Lung (tissue), 13 donors: ENCODE measurements around the gene DESI1. TPM values are rescaled to one million over a fixed set of nuclear protein-coding genes. Genes with fewer than 3 reads are reported as not detected.

Experiments used
- ATAC-seq: fragments of 200-7000 bp; cut with Tn5 transposase; one replicate; pipeline ENCODE4 v1.9.1; 2020; ENCODE audit warnings: moderate number of reproducible peaks; ENCODE audit not compliant: insufficient read depth, low FRiP score
- DNase-seq, 3 donors: peaks; one replicate each; pipeline ENCODE4 v3.0.0-alpha.2; 2013 to 2017
- H3K27ac ChIP-seq, 2 donors: one replicate each; pipeline ENCODE4 v1.5.1; 2013; ENCODE audit warnings: mild to moderate bottlenecking in 2 of 2, moderate library complexity in 2 of 2, control low read depth in 1 of 2, inconsistent platforms in 1 of 2, low read depth in 1 of 2, low read length in 1 of 2
- H3K27me3 ChIP-seq, 3 donors: one replicate each; pipeline ENCODE4 v1.5.1; 2013; ENCODE audit warnings: low read length in 2 of 3; ENCODE audit not compliant: control insufficient read depth in 3 of 3, insufficient read depth in 3 of 3
- H3K36me3 ChIP-seq, 4 donors: one replicate each; pipeline ENCODE4 v1.5.1; 2013; ENCODE audit warnings: low read length in 4 of 4, mild to moderate bottlenecking in 1 of 4, moderate library complexity in 1 of 4; ENCODE audit not compliant: control insufficient read depth in 4 of 4, insufficient read depth in 4 of 4
- H3K4me1 ChIP-seq, 5 donors: one replicate each; pipeline ENCODE4 v1.5.1; 2013; ENCODE audit warnings: low read length in 5 of 5, mild to moderate bottlenecking in 2 of 5, moderate library complexity in 1 of 5; ENCODE audit not compliant: control insufficient read depth in 5 of 5, insufficient read depth in 5 of 5
- H3K4me3 ChIP-seq: one replicate; pipeline ENCODE4 v1.5.1; 2013; ENCODE audit warnings: mild to moderate bottlenecking, control low read depth, moderate library complexity
- H3K9ac ChIP-seq, 2 donors: one replicate each; pipeline ENCODE4 v1.5.1; 2013; ENCODE audit warnings: low read length in 2 of 2, control low read depth in 1 of 2; ENCODE audit not compliant: insufficient read depth in 1 of 2
- H3K9me3 ChIP-seq, 4 donors: one replicate each; pipeline ENCODE4 v1.5.1; 2013; ENCODE audit warnings: low read length in 3 of 4, mild to moderate bottlenecking in 1 of 4, moderate library complexity in 1 of 4; ENCODE audit not compliant: control insufficient read depth in 4 of 4, insufficient read depth in 3 of 4
- WGBS, 2 donors: extraction: QIAGEN DNeasy Blood & Tissue Kit; methylation state at CpG; one replicate each; pipeline ENCODE4 v1.1.7; 2013; 5-methylcytosine and 5-hydroxymethylcytosine counted together
- polyA plus RNA-seq, 2 donors: library from polyadenylated mRNA; stranded (reverse); fragments of 200-250 nt; gene quantifications; one replicate each; pipeline ENCODE4 v1.2.1, GENCODE V29; 2013
- small RNA-seq: library from RNA; depleted of rRNA; stranded (forward); fragments of <200 nt; gene quantifications from one replicate; pipeline ENCODE3, GENCODE V24; 2014; ENCODE audit warnings: low replicate concordance
- total RNA-seq, 2 donors: library from RNA; depleted of rRNA in 1 of 2; stranded (reverse); fragments of >200 nt in 1 of 2; gene quantifications; one replicate each; pipeline ENCODE4 v1.2.1, GENCODE V29; 2014 to 2021
- TF ChIP-seq, protein P1 (sequence below): IDR thresholded peaks from 2 replicates; pipeline ENCODE4 v1.5.1; 2012; ENCODE audit warnings: mild to moderate bottlenecking; ENCODE audit errors: control extremely low read depth, extremely low read depth
- donor health status: control.
- donor health status: control.
- donor health status: Bipolar disorder and iron deficiency.
- donor health status: healthy.
- donor health status: DM: yes; HTN: yes; CAD: no.

The DESI1 gene
- total and polyA plus RNA-seq, 4 donors, result 13.6 to 42.7 (median 30.6) TPM

DNA sequence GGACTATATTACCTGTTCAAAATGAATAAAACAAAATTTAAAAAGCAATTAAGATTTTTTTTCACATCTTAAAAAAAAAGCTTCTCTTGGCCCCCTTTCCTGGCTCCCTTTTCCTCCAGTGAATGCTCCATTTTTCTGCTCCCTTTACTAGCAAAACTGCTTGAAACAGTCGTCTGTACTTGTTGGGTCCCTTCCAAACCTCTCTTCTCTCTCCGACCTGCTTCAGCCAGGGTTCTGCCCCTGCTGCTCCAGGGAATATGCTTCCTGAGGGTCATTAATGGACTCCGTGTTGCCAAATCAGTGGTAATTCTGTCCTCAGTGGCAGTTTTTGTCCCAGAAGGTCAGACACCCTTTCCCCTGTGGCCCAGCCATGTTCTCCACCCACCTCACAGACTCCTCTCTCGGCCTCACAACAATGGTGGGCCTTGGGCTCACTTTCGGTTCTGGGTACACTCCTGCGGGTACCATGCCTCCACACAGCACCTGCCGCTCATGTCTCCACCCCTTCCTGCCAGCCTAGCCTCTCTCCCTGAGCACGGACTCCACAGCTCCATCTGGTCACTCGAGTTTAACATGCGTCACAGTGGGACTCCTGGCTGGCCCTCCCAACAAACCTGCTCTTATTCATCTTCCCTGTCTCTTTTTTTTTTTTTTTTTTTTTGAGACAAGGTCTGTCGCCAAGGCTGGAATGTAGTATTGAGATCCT is 68.8 kb downstream of the DESI1 start:
- Histone ChIP-seq H3K9ac (no peak overlapping the region), H3K27me3 (no peaks in the 10 kb centered on the region), H3K36me3 (no peaks in the 10 kb centered on the region), H3K4me3 (no peak overlapping the region), H3K9me3 (no peaks in the 10 kb centered on the region), H3K27ac (no peak overlapping the region), H3K4me1 (peaks cover 0 to 27% (median 6%) of the 10 kb centered on the region in 5 donors)
- ATAC-seq (no peak), DNase-seq (peak in 1 of 3 donors; percentile 43)
- WGBS, 2 donors, result 63 to 81% methylated on average over 10 to 11 of the region's 11 CpGs
- TF ChIP-seq, protein P1, sequence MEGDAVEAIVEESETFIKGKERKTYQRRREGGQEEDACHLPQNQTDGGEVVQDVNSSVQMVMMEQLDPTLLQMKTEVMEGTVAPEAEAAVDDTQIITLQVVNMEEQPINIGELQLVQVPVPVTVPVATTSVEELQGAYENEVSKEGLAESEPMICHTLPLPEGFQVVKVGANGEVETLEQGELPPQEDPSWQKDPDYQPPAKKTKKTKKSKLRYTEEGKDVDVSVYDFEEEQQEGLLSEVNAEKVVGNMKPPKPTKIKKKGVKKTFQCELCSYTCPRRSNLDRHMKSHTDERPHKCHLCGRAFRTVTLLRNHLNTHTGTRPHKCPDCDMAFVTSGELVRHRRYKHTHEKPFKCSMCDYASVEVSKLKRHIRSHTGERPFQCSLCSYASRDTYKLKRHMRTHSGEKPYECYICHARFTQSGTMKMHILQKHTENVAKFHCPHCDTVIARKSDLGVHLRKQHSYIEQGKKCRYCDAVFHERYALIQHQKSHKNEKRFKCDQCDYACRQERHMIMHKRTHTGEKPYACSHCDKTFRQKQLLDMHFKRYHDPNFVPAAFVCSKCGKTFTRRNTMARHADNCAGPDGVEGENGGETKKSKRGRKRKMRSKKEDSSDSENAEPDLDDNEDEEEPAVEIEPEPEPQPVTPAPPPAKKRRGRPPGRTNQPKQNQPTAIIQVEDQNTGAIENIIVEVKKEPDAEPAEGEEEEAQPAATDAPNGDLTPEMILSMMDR, result no peak

DNA sequence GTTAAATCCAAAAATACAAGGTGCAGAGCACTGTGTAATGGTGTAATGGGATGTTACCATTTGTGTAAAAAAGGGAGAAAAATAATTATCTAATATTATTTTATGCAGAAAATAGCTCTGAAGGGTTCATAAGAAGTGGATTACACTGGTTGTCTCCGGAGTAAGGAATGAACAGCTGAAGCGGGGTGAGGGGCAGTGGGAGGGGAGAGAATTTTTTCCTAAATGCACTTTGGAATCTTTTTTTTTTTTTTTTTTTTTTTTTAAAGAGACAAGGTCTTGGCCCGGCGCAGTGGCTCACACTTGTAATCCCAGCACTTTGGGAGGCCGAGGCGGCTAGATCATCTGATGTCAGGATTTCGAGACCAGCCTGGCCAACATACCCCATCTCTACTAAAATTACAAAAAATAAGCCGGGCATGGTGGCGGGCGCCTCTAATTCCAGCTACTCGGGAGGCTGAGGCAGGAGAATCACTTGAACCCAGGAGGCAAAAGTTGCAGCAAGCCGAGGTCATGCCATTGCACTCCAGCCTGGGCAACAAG is 69.8 kb downstream of the DESI1 start:
- 83 to 88% methylated on average over 12 of the region's 12 CpGs for WGBS, 2 donors
- TF ChIP-seq, protein P1, result no peak
- H3K27me3 ChIP-seq, result no peaks in the 10 kb centered on the region
- no peaks in the 10 kb centered on the region for H3K9me3 ChIP-seq
- H3K27ac ChIP-seq, result no peak overlapping the region
- H3K36me3 ChIP-seq, result no peaks in the 10 kb centered on the region
- peaks cover 0 to 17% (median 6%) of the 10 kb centered on the region in 5 donors for H3K4me1 ChIP-seq
- H3K4me3 ChIP-seq, result no peak overlapping the region
- ATAC-seq (no peak), DNase-seq (peak; percentile 61 to 84 (median 79))
- H3K9ac ChIP-seq, result no peak overlapping the region

DNA sequence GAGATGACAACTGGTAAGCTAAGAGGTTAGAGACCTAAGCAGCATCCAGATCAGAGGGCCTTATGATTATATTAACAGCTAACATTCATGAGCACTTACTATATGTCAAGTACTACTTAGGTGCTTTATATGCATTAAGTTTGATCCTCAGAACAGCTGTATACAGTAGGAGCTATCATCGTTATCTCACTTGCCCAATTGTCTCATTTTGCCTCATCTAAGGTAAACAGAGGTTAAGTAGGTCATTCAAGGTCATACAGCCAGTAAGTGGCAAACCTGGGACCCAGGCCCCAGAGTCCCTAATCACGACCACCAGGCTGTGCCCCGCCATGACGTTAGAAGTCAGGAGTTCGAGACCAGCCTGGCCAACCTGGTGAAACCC is 72.0 kb downstream of the DESI1 start:
- no peak for DNase-seq
- 90 to 92% methylated on average over 5 of the region's 5 CpGs for WGBS, 2 donors
- Histone ChIP-seq H3K27me3 (no peaks in the 10 kb centered on the region), H3K27ac (no peak overlapping the region), H3K9me3 (no peaks in the 10 kb centered on the region), H3K4me1 (peaks cover 0 to 12% (median 4%) of the 10 kb centered on the region in 5 donors), H3K4me3 (no peak overlapping the region), H3K9ac (no peak overlapping the region), H3K36me3 (no peaks in the 10 kb centered on the region)
- TF ChIP-seq, protein P1, result no peak
- no peak for ATAC-seq

Small RNA genes within 50 kb of the gene (small RNA-seq; reads per million reads assigned to genes)
- not detected for gene RF00019

Other genes starting within 250 kb of the DESI1 start
- 10 to 100 TPM in 1 of 2 donors, 1 to 10 TPM in 1; 8.3 to 23.8 TPM for gene TEF, start 239.1 kb downstream of the DESI1 start, total RNA-seq
- 10 to 100 TPM in 1 of 2 donors, 1 to 10 TPM in 1; 6.4 to 19.8 TPM for gene TEF, start 239.1 kb downstream of the DESI1 start, polyA plus RNA-seq
- 10 to 100 TPM; 26.8 to 46.7 TPM for gene TOB2, start 174.2 kb downstream of the DESI1 start, total RNA-seq
- gene TOB2, start 174.2 kb downstream of the DESI1 start, polyA plus RNA-seq, result 10 to 100 TPM; 15.4 to 20.1 TPM
- gene PHF5A, start 152.4 kb downstream of the DESI1 start, total RNA-seq, result 10 to 100 TPM; 28.9 to 33.9 TPM
- gene PHF5A, start 152.4 kb downstream of the DESI1 start, polyA plus RNA-seq, result 10 to 100 TPM; 46.2 to 89.6 TPM
- 100 to 1,000 TPM in 1 of 2 donors, 10 to 100 TPM in 1; 57.8 to 101 TPM for gene ACO2, start 151.9 kb downstream of the DESI1 start, total RNA-seq
- 10 to 100 TPM; 34.1 to 67.1 TPM for gene ACO2, start 151.9 kb downstream of the DESI1 start, polyA plus RNA-seq
- 10 to 100 TPM; 12.1 to 65.9 TPM for gene POLR3H, start 76.6 kb downstream of the DESI1 start, total RNA-seq
- gene POLR3H, start 76.6 kb downstream of the DESI1 start, polyA plus RNA-seq, result 10 to 100 TPM; 31.0 to 48.6 TPM
- 1 to 10 TPM; 1.4 to 8.1 TPM for gene CSDC2, start 60.0 kb downstream of the DESI1 start, total RNA-seq
- 1 to 10 TPM; 3.3 to 5.6 TPM for gene CSDC2, start 60.0 kb downstream of the DESI1 start, polyA plus RNA-seq
- gene PMM1, start 31.2 kb downstream of the DESI1 start, total RNA-seq, result 10 to 100 TPM; 23.0 to 62.2 TPM
- gene PMM1, start 31.2 kb downstream of the DESI1 start, polyA plus RNA-seq, result 10 to 100 TPM; 32.7 to 55.3 TPM
- gene XRCC6, start 252 bp upstream of the DESI1 start, total RNA-seq, result 100 to 1,000 TPM; 200 to 235 TPM
- 100 to 1,000 TPM; 149 to 189 TPM for gene XRCC6, start 252 bp upstream of the DESI1 start, polyA plus RNA-seq
- gene SNU13, start 67.8 kb upstream of the DESI1 start, total RNA-seq, result 100 to 1,000 TPM in 1 of 2 donors, 10 to 100 TPM in 1; 67.7 to 130 TPM
- 100 to 1,000 TPM; 139 to 206 TPM for gene SNU13, start 67.8 kb upstream of the DESI1 start, polyA plus RNA-seq
- 1 to 10 TPM; 3.4 to 7.6 TPM for gene MEI1, start 78.5 kb upstream of the DESI1 start, total RNA-seq
- 10 to 100 TPM in 1 of 2 donors, 1 to 10 TPM in 1; 5.7 to 18.0 TPM for gene MEI1, start 78.5 kb upstream of the DESI1 start, polyA plus RNA-seq
- gene CCDC134, start 179.6 kb upstream of the DESI1 start, total RNA-seq, result 10 to 100 TPM in 1 of 2 donors, 1 to 10 TPM in 1; 9.9 to 10.6 TPM
- 1 to 10 TPM; 2.5 to 4.2 TPM for gene CCDC134, start 179.6 kb upstream of the DESI1 start, polyA plus RNA-seq
- 100 to 1,000 TPM in 1 of 2 donors, 10 to 100 TPM in 1; 68.1 to 155 TPM for gene SREBF2, start 212.1 kb upstream of the DESI1 start, total RNA-seq
- 10 to 100 TPM; 70.6 to 81.2 TPM for gene SREBF2, start 212.1 kb upstream of the DESI1 start, polyA plus RNA-seq